ENCODE measurements around the gene GOLPH3.

GOLPH3 gene

GRCh38 chr5:32131604-32132003 is 42.5 kb downstream of the GOLPH3 start:
- no peak overlapping the region for H3K4me3 ChIP-seq (ENCODE audit: low read depth, low read length)
- no peaks in the 10 kb centered on the region for H3K9me3 ChIP-seq
- H3K27me3 ChIP-seq: no peaks in the 10 kb centered on the region
- H3K36me3 ChIP-seq: peaks cover 35% of the 10 kb centered on the region
- DNase-seq: no peak
- no peak for TF ChIP-seq CTCF (IDR thresholded peaks at IDR 0.05; ENCODE audit: low read depth, low read length)
- no peaks in the 10 kb centered on the region; the same call in 1 of the 2 replicates for H3K4me1 ChIP-seq

- H3K4me3 ChIP-seq (ENCODE audit: low read depth, low read length): no peak overlapping the region
- peaks cover 41% of the 10 kb centered on the region for H3K36me3 ChIP-seq
Measured at GRCh38 chr5:32130865-32131264, 43.3 kb downstream of the GOLPH3 start.

GRCh38 chr5:32129074-32129598 is 45.0 kb downstream of the GOLPH3 start:
- no peak for TF ChIP-seq CTCF (IDR thresholded peaks at IDR 0.05; ENCODE audit: low read depth, low read length)
- H3K9me3 ChIP-seq: no peaks in the 10 kb centered on the region
- H3K27me3 ChIP-seq: no peaks in the 10 kb centered on the region
- peaks cover 38% of the 10 kb centered on the region for H3K36me3 ChIP-seq
- H3K4me1 ChIP-seq: no peaks in the 10 kb centered on the region
- DNase-seq: no peak
- no peak overlapping the region for H3K4me3 ChIP-seq (ENCODE audit: low read depth, low read length)

More at GRCh38 chr5:32130865-32131264, 43.3 kb downstream of the GOLPH3 start:
- Histone ChIP-seq H3K27me3 (no peaks in the 10 kb centered on the region), H3K9me3 (no peaks in the 10 kb centered on the region), H3K4me1 (no peaks in the 10 kb centered on the region; the same call in 1 of the 2 replicates)
- no peak for DNase-seq
- TF ChIP-seq CTCF (IDR thresholded peaks at IDR 0.05; ENCODE audit: low read depth, low read length): no peak

- no peaks in the 10 kb centered on the region for H3K9me3 ChIP-seq
- no peaks in the 10 kb centered on the region for H3K4me1 ChIP-seq
- H3K27me3 ChIP-seq: no peaks in the 10 kb centered on the region
- DNase-seq: no peak
- no peak overlapping the region for H3K4me3 ChIP-seq (ENCODE audit: low read depth, low read length)
- TF ChIP-seq CTCF (IDR thresholded peaks at IDR 0.05; ENCODE audit: low read depth, low read length): no peak
- peaks cover 29% of the 10 kb centered on the region for H3K36me3 ChIP-seq
Measured at GRCh38 chr5:32127711-32128110, 46.4 kb downstream of the GOLPH3 start.

GRCh38 chr5:32126691-32127090 is 47.4 kb downstream of the GOLPH3 start:
- Histone ChIP-seq H3K4me3 (ENCODE audit: low read depth, low read length) (no peak overlapping the region), H3K36me3 (peaks cover 27% of the 10 kb centered on the region), H3K9me3 (no peaks in the 10 kb centered on the region), H3K27me3 (no peaks in the 10 kb centered on the region), H3K4me1 (no peaks in the 10 kb centered on the region)
- DNase-seq: no peak
- TF ChIP-seq CTCF (IDR thresholded peaks at IDR 0.05; ENCODE audit: low read depth, low read length): no peak

- H3K9me3 ChIP-seq: no peaks in the 10 kb centered on the region
- DNase-seq: no peak
- peaks cover 30% of the 10 kb centered on the region for H3K36me3 ChIP-seq
- H3K27me3 ChIP-seq: no peaks in the 10 kb centered on the region
- no peak for TF ChIP-seq CTCF (IDR thresholded peaks at IDR 0.05; ENCODE audit: low read depth, low read length)
- H3K4me1 ChIP-seq: no peaks in the 10 kb centered on the region
- no peak overlapping the region for H3K4me3 ChIP-seq (ENCODE audit: low read depth, low read length)
Measured at GRCh38 chr5:32123889-32124676, 50.0 kb downstream of the GOLPH3 start.

Measured in BE2C (cell line).